ENCODE data around the gene GDI2. TPM values are rescaled to one million over a fixed set of nuclear protein-coding genes. Genes with fewer than 3 reads are reported as not detected.
"Not testable (repeated sequence)": the region's sequence is repeated elsewhere in the genome, so short reads cannot be mapped to it uniquely, and the experiment has no call there.

GDI2 gene
- polyA plus RNA-seq, 3 donors = 334 to 363 (median 345) TPM

DNA sequence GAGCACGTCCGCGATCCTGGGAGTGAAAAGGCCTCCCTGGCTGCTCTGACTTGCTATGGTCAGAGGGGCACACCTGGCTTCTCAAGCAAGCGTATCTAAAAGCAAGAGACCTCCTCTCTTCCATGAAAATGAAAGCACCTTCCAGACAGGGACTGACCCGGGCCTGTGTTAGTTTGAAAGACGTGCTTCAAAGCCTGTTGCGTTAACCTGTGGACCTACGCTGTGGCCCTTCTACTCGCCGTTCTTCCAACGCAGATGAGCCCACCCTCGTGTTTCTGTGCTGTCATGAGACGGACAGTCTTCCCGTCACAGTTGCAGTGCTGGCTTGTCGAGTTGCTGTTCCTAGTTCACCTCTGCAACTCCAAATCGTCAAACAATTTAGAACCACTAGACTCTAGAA is 15.5 kb upstream of the GDI2 start:
- no peak for DNase-seq (ENCODE audit: low read depth in 3 of 3, low spot score in 2 of 3)

DNA sequence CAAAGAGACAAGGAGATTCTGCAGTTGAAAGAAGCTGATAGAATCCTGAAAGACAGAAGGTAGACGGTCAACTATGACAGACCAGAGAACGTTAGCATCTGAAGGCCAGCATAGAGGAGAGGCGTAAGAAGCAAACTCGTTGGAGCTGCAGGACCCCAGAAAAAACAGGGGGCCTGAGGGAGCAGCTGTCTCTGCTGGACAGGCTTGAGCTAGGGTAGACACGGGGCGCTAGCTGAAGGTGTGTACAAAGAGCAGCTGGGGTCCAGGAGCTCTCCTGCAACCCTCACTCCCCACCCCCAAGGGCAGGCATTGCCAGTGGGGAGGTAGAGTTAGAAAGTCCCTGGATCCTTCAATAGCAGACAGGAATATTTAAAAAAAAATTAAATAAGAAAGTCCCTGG is 14.6 kb upstream of the GDI2 start:
- DNase-seq (ENCODE audit: low read depth in 3 of 3, low spot score in 2 of 3) = no peak

DNA sequence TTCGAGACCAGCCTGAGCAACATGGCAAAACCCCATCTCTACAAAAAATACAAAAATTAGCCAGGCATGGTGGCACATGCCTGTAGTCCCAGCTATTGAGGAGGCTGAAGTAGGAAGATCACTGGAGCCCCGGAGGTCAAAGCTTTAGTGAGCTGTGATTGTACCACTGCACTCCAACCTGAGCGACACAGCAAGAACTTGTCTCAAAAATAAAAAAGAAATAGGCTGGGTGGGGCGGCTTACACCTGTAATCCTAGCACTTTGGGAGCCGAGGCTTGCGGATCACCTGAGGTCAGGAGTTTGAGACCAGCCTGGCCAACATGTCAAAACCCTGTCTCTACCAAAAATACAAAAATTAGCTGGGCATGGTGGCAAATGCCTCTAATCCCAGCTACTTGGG is 13.3 kb upstream of the GDI2 start:
- DNase-seq (ENCODE audit: low read depth in 3 of 3, low spot score in 2 of 3) = not testable (repeated sequence)

DNA sequence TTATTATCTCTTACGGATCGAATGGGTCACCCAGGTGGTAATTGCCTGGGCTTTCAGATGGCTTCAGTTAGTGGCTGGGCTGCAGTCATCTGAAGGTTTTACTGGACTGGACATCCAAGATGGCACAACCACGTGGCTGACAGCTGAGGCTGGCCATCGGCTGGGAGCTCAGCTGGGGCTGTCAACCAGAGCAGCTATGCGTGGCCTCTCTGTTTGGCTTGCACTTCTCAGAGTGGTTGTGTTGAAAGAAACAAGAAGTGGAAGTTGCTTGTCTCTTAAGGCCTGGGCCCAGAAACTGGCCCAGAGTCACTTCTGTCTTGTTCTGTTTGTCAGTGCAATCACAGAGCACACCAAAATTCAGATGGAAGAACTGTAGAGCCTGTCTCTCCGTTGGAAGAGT is 5.7 kb upstream of the GDI2 start:
- no peak for DNase-seq (ENCODE audit: low read depth in 3 of 3, low spot score in 2 of 3)

GRCh38 chr10:5818048-5818331 is 4.8 kb upstream of the GDI2 start:
- DNase-seq (ENCODE audit: low read depth in 3 of 3, low spot score in 2 of 3) = no peak

GRCh38 chr10:5817322-5818047 is 4.3 kb upstream of the GDI2 start:
- no peak for DNase-seq (ENCODE audit: low read depth in 3 of 3, low spot score in 2 of 3)

DNA sequence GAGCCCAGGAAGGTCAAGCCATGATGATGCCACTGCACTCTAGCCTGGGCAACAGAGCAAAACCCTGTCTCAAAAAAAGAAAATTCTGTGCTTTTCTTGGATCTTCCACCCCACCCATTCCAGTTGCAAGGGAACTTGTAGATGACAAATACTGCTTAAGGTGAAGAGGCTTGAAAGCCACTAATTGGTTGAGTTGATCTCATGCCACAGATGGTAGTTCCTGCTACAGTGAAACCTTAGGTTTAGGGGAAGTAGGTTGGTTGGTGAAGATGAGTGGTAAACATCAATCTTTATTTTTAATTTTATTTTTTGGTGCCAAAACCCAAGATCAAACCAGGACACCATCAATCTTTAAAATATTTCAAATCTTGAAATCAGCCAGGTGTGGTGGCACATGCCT is 2.9 kb upstream of the GDI2 start:
- DNase-seq (ENCODE audit: low read depth in 3 of 3, low spot score in 2 of 3) = no peak

DNA sequence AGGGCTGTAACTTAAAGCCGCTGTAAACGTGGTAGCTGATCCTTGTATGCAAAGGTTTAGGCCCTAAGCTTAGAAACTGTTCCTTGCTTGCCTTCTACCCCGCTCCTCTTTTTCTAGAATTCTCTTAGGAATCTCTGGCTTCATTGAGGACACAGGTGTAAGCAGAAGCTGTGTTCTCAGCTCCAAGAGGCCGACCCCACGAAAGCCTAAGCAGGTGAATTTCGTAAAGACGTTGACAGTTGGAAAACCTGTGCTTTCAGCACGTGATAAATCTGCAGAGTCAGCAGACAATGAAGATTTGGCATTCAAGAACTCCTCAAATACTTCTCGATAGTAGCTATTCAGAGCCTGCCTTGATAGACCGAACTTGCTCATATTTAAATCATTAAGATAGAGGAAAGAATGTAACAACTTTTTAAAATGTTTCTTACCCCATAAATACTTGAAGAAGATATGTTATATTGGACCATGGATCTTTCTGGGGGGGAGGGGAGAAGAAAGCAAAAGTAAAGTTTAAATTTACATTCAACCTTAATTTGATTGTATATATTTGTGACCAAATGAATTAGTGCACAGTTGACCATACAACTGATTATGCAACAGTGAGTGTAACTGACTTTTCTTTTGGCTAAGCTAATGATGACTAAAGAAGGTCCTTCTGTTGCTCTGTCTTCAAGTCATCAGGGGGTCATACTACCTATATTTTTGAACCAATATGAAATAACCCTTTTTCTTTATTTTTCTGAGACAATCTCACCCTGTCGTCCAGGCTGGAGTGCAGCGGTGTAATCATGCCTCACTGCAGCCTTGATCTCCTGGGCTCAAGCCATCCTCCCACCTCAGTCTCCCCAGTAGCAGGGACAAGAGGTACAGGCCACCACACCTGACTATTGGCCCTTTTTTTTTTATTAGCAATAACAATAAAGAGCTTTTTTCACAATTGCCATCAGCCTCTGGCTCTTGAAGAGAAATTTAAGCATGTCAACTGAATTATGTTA is 1.2 kb upstream of the GDI2 start:
- DNase-seq (ENCODE audit: low read depth in 3 of 3, low spot score in 2 of 3) = no peak

DNA sequence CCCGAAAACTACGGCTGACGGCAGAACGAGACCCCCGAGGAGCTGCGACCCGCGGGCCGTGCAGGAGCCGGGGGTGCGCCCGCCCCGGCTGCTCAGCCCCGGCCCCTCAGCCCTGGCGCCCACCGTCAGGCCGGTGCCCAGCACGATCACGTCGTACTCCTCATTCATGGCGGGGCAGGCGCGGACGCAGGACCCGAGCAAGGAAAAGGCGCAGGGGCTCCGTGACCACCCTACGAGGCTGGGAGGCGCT is 218 bp downstream of the GDI2 start:
- DNase-seq (ENCODE audit: low read depth in 3 of 3, low spot score in 2 of 3) = no peak

DNA sequence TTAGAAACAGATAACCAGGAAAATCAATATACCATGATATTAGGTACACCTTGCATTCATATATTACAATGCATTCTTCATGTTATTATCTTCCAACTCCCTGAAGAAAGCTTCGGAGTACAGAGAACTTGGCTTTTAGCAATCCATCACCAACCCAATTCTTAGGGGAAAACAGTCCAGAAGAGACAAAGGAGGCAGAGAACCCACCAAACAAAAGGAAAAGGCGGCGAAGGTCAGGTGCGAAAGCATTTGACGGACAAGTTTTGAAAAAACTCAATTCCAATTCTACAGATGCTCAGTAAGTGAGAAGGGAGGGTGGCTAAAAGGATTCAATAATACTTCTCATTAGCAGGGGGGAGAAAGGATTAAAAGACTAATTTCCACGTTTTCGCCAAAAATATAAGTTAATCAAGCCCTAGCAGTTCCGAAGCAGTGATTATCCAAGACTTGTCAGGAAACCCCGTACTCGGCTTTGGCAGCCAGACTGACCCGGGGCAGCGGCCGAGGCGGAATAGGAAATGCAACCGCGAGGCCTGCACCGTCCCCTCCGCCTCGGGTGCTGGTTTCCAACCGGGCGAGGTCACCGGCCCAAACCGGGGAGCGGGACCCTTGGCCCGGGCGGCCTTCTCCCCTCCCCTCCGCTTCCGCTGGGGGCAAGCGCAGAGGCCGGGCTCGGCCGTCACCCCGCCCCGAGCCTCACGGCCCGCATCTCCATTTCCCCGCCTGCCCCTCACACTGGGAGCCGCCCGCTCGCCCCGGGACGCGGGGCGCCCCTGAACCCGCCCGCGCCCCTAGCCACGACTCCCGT is 747 bp downstream of the GDI2 start:
- peak; percentile 10 to 37 (median 26) for DNase-seq (ENCODE audit: low read depth in 3 of 3, low spot score in 2 of 3)

GRCh38 chr10:5811387-5811821 is 1.8 kb downstream of the GDI2 start:
- peak in 1 of 3 donors; percentile 6 for DNase-seq (ENCODE audit: low read depth in 3 of 3, low spot score in 2 of 3)

GRCh38 chr10:5810225-5810624 is 3.0 kb downstream of the GDI2 start:
- DNase-seq (ENCODE audit: low read depth in 3 of 3, low spot score in 2 of 3) = no peak

GRCh38 chr10:5809527-5810154 is 3.6 kb downstream of the GDI2 start:
- DNase-seq (ENCODE audit: low read depth in 3 of 3, low spot score in 2 of 3) = no peak

GRCh38 chr10:5808783-5809392 is 4.3 kb downstream of the GDI2 start:
- DNase-seq (ENCODE audit: low read depth in 3 of 3, low spot score in 2 of 3) = not testable (repeated sequence)

DNA sequence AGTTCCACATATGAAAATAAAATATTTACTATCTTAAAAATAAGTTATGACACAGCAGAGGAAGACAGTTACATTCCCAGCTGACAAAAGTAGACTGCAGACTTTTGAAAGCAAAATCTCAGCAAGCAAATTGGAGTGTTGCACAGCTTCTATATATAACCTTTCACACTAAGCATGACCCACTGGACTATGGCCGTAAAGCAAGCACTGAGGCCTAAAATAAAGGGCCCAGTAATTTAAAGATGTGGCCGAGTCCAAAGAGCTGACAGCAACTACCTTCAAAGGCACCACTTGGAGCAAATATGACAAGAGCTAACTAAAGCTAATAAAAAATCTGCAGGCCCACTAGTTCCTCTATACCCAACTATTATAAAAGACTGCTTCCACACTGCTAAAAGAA is 6.5 kb downstream of the GDI2 start:
- DNase-seq (ENCODE audit: low read depth in 3 of 3, low spot score in 2 of 3) = no peak

GRCh38 chr10:5805711-5806110 is 7.5 kb downstream of the GDI2 start:
- DNase-seq (ENCODE audit: low read depth in 3 of 3, low spot score in 2 of 3) = no peak

DNA sequence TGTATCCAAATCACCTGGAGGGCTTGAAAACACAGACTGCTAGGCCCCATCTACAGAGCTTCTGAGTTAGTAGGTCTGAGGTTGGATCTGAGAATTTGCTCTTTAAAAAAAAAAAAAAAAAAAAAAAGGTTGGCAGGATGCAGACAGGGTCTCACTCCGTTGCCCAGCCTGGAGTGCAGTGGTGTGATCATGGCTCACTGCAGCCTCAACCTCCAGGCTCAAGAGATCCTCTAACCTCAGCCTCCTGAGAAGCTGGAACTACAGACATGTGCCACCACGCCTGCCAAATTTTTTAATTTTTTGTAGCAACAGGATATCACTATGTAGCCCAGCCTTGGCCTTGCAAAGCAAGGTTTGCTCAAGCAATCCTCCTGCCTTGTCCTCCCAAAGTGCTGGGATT is 8.0 kb downstream of the GDI2 start:
- DNase-seq (ENCODE audit: low read depth in 3 of 3, low spot score in 2 of 3) = no peak

DNA sequence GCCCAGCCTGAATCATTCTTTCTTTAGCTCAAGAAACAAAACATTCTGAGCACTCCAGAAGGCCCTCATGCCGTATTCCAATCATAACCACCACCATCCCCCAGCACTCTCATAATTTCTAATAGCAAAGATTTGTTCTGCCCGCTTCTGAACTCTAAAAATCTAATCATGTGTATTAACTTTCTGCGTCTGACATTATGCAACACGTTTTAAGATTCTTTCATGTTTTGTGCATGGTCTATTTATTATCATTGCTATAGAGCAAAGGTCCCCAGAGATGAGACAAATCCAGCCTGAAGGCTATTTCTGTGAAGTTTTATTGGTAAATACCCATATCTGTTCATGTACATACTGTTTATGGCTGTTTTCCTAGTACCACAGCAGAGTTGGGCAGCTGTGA is 8.8 kb downstream of the GDI2 start:
- DNase-seq (ENCODE audit: low read depth in 3 of 3, low spot score in 2 of 3) = no peak

DNA sequence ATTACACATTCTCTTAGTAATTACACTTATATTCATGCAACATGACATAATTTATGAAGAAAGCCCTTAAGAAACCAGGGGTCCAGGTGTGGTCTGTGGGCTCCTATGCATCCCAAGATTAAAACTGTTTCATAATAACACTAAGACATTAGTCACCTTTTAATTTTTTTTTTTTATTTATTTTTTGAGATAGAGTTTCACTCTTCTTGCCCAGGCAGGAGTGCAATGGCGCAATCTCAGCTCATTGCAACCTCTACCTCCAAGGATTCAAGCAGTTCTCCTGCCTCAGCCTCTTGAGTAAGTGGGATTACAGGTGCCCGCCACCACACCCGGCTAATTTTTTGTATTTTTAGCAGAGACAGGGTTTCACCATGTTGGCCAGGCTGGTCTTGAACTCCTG is 12.5 kb downstream of the GDI2 start:
- DNase-seq (ENCODE audit: low read depth in 3 of 3, low spot score in 2 of 3) = no peak

DNA sequence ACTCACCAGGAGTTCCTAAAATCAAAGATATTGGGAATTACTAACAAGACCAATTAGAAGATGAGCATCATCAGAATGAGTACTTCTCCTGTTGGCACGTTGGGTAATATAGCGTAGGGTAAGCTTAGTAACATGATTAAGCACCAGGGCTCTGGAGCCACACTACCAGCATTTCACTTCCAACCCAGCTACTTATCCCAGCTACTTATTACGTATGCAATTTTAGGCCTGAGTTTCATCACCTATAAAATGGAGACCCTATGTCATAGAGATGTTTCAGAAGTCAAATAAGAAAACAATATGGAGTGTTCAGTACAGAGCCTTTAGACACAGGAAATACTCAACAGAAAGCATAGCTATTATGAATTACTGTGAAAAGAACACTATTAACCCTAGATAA is 19.0 kb downstream of the GDI2 start:
- no peak for DNase-seq (ENCODE audit: low read depth in 3 of 3, low spot score in 2 of 3)

GRCh38 chr10:5789626-5790025 is 23.6 kb downstream of the GDI2 start:
- DNase-seq (ENCODE audit: low read depth in 3 of 3, low spot score in 2 of 3) = no peak

Measured in right renal cortex interstitium (tissue), 3 donors.